HCT116 (cell line): Measurements from ENCODE around the gene MAPRE3. TPM values are rescaled to one million over a fixed set of nuclear protein-coding genes. Genes with fewer than 3 reads are reported as not detected.

Experiments
- ATAC-seq: fragments of 200-7000 bp; cut with Tn5 transposase; 2 replicates; pipeline ENCODE4 v1.9.1; 2020; ENCODE audit warnings: mild to moderate bottlenecking, moderate library complexity
- BruUV-seq: library from RNA; stranded (reverse); fragments of 400-500 nt; replicated peaks from 2 replicates; lab custom pipeline; 2021; lab: Mats Ljungman, UMichigan
- CTCF ChIA-PET: fragments of 300-600 bp; sonication (Branson Sonifier 250); formaldehyde crosslinking; loops from one replicate; lab custom pipeline; 2021; ENCODE audit warnings: antibody characterized with exemption; lab: Charles Lee
- POLR2A ChIA-PET: fragments of 300-600, 350-600 bp; sonication (Branson Sonifier 250); formaldehyde crosslinking; loops from one replicate; lab custom pipeline; 2021; ENCODE audit warnings: antibody characterized with exemption; lab: Charles Lee
- RAD21 ChIA-PET, 2 experiments: fragments of 300-600 bp; sonication (Branson Sonifier 250); formaldehyde crosslinking; loops; one replicate each; lab custom pipeline; 2023; ENCODE audit warnings: low total read pairs in 2 of 2; ENCODE audit not compliant: uncharacterized antibody in 2 of 2, unreplicated experiment in 2 of 2, low non-redundant PET in 1 of 2; lab: Charles Lee
- DNase-seq: peaks from one replicate; pipeline ENCODE4 v3.0.0-alpha.2; 2010; ENCODE audit warnings: low read depth, low spot score
- H2AFZ ChIP-seq: fragments of 200-600 bp; shearing (Covaris generic), sonication (generic); 2 replicates; pipeline ENCODE4 v1.6.1; 2017; ENCODE audit warnings: low read depth, mixed run types, mixed read lengths, antibody characterized with exemption, low read length; ENCODE audit not compliant: poor library complexity, severe bottlenecking
- H3K27ac ChIP-seq: 2 replicates; pipeline ENCODE4 v1.5.1; 2012; ENCODE audit warnings: low read depth, low read length
- H3K27me3 ChIP-seq: fragments of 200-600 bp; sonication (generic); 2 replicates; pipeline ENCODE4 v1.6.1; 2016; ENCODE audit warnings: mixed run types, low read length, mixed read lengths; ENCODE audit not compliant: insufficient read depth
- H3K36me3 ChIP-seq, 2 experiments: fragments of 200-500 bp in 1 of 2; fragments of 200-600 bp in 1 of 2; sonication (Bioruptor generic) in 1 of 2; sonication (generic) in 1 of 2; 2 replicates each; pipeline versions ENCODE4 v1.5.1 to v1.6.1; 2014 to 2016; ENCODE audit warnings: low read length in 2 of 2, inconsistent platforms in 1 of 2, mixed read lengths in 1 of 2, mixed run types in 1 of 2; ENCODE audit not compliant: insufficient read depth in 2 of 2, control insufficient read depth in 1 of 2
- H3K4me1 ChIP-seq, 2 experiments: fragments of 200-600 bp in 1 of 2; sonication (generic) in 1 of 2; 2 replicates each; pipeline versions ENCODE4 v1.5.1 to v1.6.1; 2012 to 2017; ENCODE audit warnings: low read length in 2 of 2, inconsistent platforms in 1 of 2, mild to moderate bottlenecking in 1 of 2, mixed read lengths in 1 of 2, mixed run types in 1 of 2, moderate library complexity in 1 of 2; ENCODE audit not compliant: insufficient read depth in 2 of 2, control insufficient read depth in 1 of 2
- H3K4me2 ChIP-seq: fragments of 200-600 bp; sonication (generic); 2 replicates; pipeline ENCODE4 v1.6.1; 2017; ENCODE audit warnings: mixed run types, low read length, mixed read lengths
- H3K4me3 ChIP-seq, 2 experiments: fragments of 200-600 bp in 1 of 2; sonication (generic) in 1 of 2; replicated peaks in 1 of 2; 2 replicates each; pipeline ENCODE4 v1.5.1; 2011 to 2016; ENCODE audit warnings: low read length in 2 of 2, control low read depth in 1 of 2, low read depth in 1 of 2, mild to moderate bottlenecking in 1 of 2, mixed read lengths in 1 of 2, mixed run types in 1 of 2
- H3K79me2 ChIP-seq: fragments of 200-600 bp; sonication (generic); 2 replicates; pipeline ENCODE4 v1.6.1; 2017; ENCODE audit warnings: mild to moderate bottlenecking, mixed run types, low read length, moderate library complexity, mixed read lengths; ENCODE audit not compliant: insufficient read depth
- H3K9ac ChIP-seq: fragments of 200-600 bp; sonication (generic); 2 replicates; pipeline ENCODE4 v1.6.1; 2016; ENCODE audit warnings: low read length, mixed read lengths
- H3K9me2 ChIP-seq: fragments of 200-600 bp; sonication (generic), shearing (Covaris generic); 2 replicates; pipeline ENCODE4 v1.6.1; 2017; ENCODE audit warnings: mixed run types, mild to moderate bottlenecking, moderate library complexity; ENCODE audit not compliant: insufficient read depth
- H3K9me3 ChIP-seq, 2 experiments: fragments of 200-500 bp in 1 of 2; fragments of 200-600 bp in 1 of 2; sonication (Bioruptor generic) in 1 of 2; sonication (generic) in 1 of 2; 2 replicates each; pipeline ENCODE4 v1.6.1; 2014 to 2017; ENCODE audit warnings: low read length in 2 of 2, mixed read lengths in 2 of 2, inconsistent platforms in 1 of 2, low read depth in 1 of 2, mild to moderate bottlenecking in 1 of 2, mixed run types in 1 of 2, moderate library complexity in 1 of 2; ENCODE audit not compliant: control insufficient read depth in 1 of 2, insufficient read depth in 1 of 2
- H4K20me1 ChIP-seq: fragments of 200-600 bp; sonication (generic), shearing (Covaris generic); 2 replicates; pipeline ENCODE4 v1.6.1; 2017; ENCODE audit warnings: mixed run types, mild to moderate bottlenecking, moderate library complexity; ENCODE audit not compliant: insufficient read depth
- ATF3 ChIP-seq: IDR thresholded peaks from 2 replicates; pipeline ENCODE4 v1.6.1; 2012
- CEBPB ChIP-seq: IDR thresholded peaks from 2 replicates; pipeline ENCODE4 v1.6.1; 2012; ENCODE audit warnings: low read depth
- CTCF ChIP-seq, 3 experiments: fragments of 200-600 bp in 1 of 3; sonication (generic) in 1 of 3; IDR thresholded peaks in 2 of 3; conservative IDR thresholded peaks in 1 of 3; 2 replicates each; pipeline ENCODE4 v1.5.1; 2012 to 2017; ENCODE audit warnings: low read depth in 2 of 3, low read length in 2 of 3, antibody characterized with exemption in 1 of 3, borderline replicate concordance in 1 of 3, control low read depth in 1 of 3, mild to moderate bottlenecking in 1 of 3, mixed read lengths in 1 of 3, mixed run types in 1 of 3, moderate library complexity in 1 of 3; ENCODE audit not compliant: insufficient read depth in 1 of 3
- ELF1 ChIP-seq: IDR thresholded peaks from 2 replicates; pipeline ENCODE4 v1.6.1; 2012; ENCODE audit warnings: low read depth, borderline replicate concordance
- EZH2 ChIP-seq: fragments of 200-600 bp; sonication (generic); IDR thresholded peaks from 2 replicates; pipeline ENCODE4 v1.6.1; 2017; ENCODE audit warnings: antibody characterized with exemption, mixed run types
- JUND ChIP-seq: IDR thresholded peaks from 2 replicates; pipeline ENCODE4 v1.6.1; 2012
- MAX ChIP-seq: IDR thresholded peaks from 2 replicates; pipeline ENCODE4 v1.6.1; 2012
- RAD21 ChIP-seq: IDR thresholded peaks from 2 replicates; pipeline ENCODE4 v1.6.1; 2012; ENCODE audit warnings: low read depth, mild to moderate bottlenecking
- SP1 ChIP-seq: IDR thresholded peaks from 2 replicates; pipeline ENCODE4 v1.6.1; 2012; ENCODE audit warnings: low read depth
- ZBTB33 ChIP-seq: IDR thresholded peaks from 2 replicates; pipeline ENCODE4 v1.6.1; 2011; ENCODE audit warnings: mild to moderate bottlenecking, low read length, moderate library complexity; ENCODE audit not compliant: insufficient replicate concordance; ENCODE audit errors: extremely low read depth
- ZFX ChIP-seq: fragments of 450-650 bp; IDR thresholded peaks from 2 replicates; pipeline ENCODE4 v1.6.1; 2017
- intact Hi-C: fragments of 100-400 bp; cut with micrococcal nuclease; formaldehyde crosslinking; loops from 2 replicates; pipeline ENCODE4 v1.10.0; 2022
- total RNA-seq: library from RNA; stranded (reverse); gene quantifications from one replicate; pipeline ENCODE4 v1.2.1, GENCODE V29; 2021; ENCODE audit not compliant: unreplicated experiment

MAPRE3 gene
- total RNA-seq, 1 experiment from 2014 or later: 12.1 TPM

- BruUV-seq: TSS peak; percentile 67
- Histone ChIP-seq H4K20me1 (no peaks in the 10 kb centered on the region), H3K4me1 (peaks cover 7 to 37% of the 10 kb centered on the region in 2 experiments; a peak in 3 of 4 replicates), H3K4me3 (peak overlapping the region; percentile 97 to 98), H3K79me2 (peaks cover 59% of the 10 kb centered on the region), H3K36me3 (peaks cover 25 to 40% of the 10 kb centered on the region in 2 experiments; a peak in 3 of 4 replicates), H3K9ac (peak overlapping the region; percentile 88), H3K9me2 (no peaks in the 10 kb centered on the region), H3K9me3 (no peaks in the 10 kb centered on the region), H3K4me2 (peak overlapping the region; percentile 81), H3K27ac (peak overlapping the region; percentile 74), H3K27me3 (no peaks in the 10 kb centered on the region), H2AFZ (no peak overlapping the region)
- CTCF ChIA-PET: no interaction called here
- DNase-seq: no peak
- POLR2A ChIA-PET: interaction anchor here (0.5 to 0.7 kb wide), 2 partner anchors 17 to 40 kb away, joined by 3 to 5 read pairs; no protein-coding TSS in a partner anchor
- RAD21 ChIA-PET: no interaction called here
- intact Hi-C loops: no loop called here
- peak; percentile 3; the same call in 1 of the 2 replicates for ATAC-seq
- TF ChIP-seq ZFX (peak; percentile 46; the same call in 1 of the 2 replicates), SP1 (no peak)
Observed at GRCh38 chr2:27033253-27033852, 62.9 kb downstream of the MAPRE3 start.

GRCh38 chr2:27038012-27038411 is 67.6 kb downstream of the MAPRE3 start:
- BruUV-seq: no TSS peak
- peaks cover 39 to 53% of the 10 kb centered on the region in 2 experiments; a peak in 3 of 4 replicates for H3K36me3 ChIP-seq
- ChIA-PET POLR2A (interaction anchor here (0.7 kb wide), 1 partner anchor 12 kb away, joined by 3 read pairs; no protein-coding TSS in a partner anchor), RAD21 (no interaction called here)
- intact Hi-C loops: no loop called here
- no peaks in the 10 kb centered on the region for H3K9me3 ChIP-seq
- H3K27me3 ChIP-seq: no peaks in the 10 kb centered on the region
- no peak overlapping the region for H3K9ac ChIP-seq
- H3K79me2 ChIP-seq: peaks cover 27% of the 10 kb centered on the region
- no peak for TF ChIP-seq ZBTB33
- no peak for TF ChIP-seq JUND
- no peak for TF ChIP-seq CTCF (IDR thresholded peaks at IDR 0.05 in 2 of 3, conservative IDR thresholded peaks at IDR 0.05 in 1 of 3; ENCODE audit: borderline replicate concordance in 1 of 3, insufficient read depth in 1 of 3, low read depth in 2 of 3, low read length in 2 of 3)
- no peak for TF ChIP-seq CEBPB
- no peak for TF ChIP-seq RAD21
- TF ChIP-seq EZH2: no peak
- TF ChIP-seq ZFX: no peak
- no peak for TF ChIP-seq ELF1
- no peak for TF ChIP-seq ATF3
- TF ChIP-seq MAX: no peak
- TF ChIP-seq, all 23 proteins: peak for 0
- H3K4me2 ChIP-seq: no peak overlapping the region
- no peaks in the 10 kb centered on the region for H3K9me2 ChIP-seq
- H4K20me1 ChIP-seq: peaks cover 5% of the 10 kb centered on the region; the same call in 1 of the 2 replicates
- H3K4me1 ChIP-seq: peaks cover 7 to 8% of the 10 kb centered on the region in 2 experiments; a peak in 3 of 4 replicates
- H2AFZ ChIP-seq: no peak overlapping the region
- H3K4me3 ChIP-seq: no peak overlapping the region
- ATAC-seq (no peak), DNase-seq (no peak)
- no peak overlapping the region for H3K27ac ChIP-seq
- CTCF ChIA-PET: no interaction called here
